ENCODE measurements around the gene SCD.

SCD gene

GRCh38 chr10:100340948-100341847 is 5.8 kb upstream of the SCD start:
- no peak for DNase-seq (ENCODE audit: low read depth in 2 of 2, low spot score in 1 of 2)

GRCh38 chr10:100341953-100342626 is 4.9 kb upstream of the SCD start:
- no peak for DNase-seq (ENCODE audit: low read depth in 2 of 2, low spot score in 1 of 2)

DNA sequence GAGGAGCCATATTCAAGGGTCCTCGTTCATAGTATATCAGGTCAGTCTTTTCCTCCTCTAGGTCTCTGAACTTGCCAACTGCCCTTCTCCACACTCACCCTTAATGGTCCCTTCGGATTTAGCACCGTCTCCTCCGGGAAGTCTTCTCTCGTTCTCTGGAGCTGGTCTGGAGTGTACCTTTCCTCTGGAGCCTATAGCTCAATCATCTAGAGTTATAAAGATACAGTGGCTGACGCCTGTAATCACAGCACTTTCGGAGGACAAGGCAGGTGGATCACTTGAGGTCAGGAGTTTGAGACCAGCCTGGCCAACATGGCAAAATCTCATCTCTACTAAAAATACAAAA is 4.4 kb upstream of the SCD start:
- DNase-seq (ENCODE audit: low read depth in 2 of 2, low spot score in 1 of 2): no peak

GRCh38 chr10:100344241-100344788 is 2.7 kb upstream of the SCD start:
- DNase-seq (ENCODE audit: low read depth in 2 of 2, low spot score in 1 of 2): no peak

DNA sequence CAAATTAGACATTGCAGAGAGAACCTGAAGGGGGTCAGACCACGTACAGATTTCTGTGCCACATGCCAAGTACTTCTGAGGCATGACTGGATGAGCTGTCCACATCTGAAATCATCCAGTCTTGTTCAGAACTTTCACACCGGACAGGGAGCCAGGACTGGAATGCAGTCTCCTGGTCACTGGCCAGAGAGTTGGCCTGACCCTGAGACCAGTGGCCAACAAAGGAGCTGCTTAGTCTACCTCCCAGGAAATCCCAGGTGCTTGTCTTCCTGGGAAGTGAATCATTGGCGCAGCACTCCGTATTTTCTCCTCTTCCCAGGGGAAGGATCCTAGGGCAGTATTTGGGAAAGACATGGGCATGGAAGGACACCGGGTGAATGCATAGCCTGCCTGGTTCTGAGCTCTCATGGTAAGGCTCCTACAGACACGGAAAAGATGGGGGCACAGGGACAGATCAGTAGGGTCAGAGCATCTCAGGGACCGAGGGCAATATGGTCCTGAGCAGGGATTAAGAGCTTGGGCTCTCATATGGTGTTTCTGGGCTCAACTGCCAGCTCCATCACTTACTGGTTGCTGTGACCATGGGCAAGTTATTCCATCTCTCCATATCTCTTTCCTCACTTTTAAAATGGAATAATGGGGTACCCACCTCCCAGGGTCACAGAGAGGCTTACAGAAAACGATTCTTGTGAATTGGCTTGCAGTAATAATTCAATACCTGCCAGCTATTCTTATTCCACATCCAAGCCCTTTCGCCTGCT is 1.3 kb upstream of the SCD start:
- no peak for DNase-seq (ENCODE audit: low read depth in 2 of 2, low spot score in 1 of 2)

DNA sequence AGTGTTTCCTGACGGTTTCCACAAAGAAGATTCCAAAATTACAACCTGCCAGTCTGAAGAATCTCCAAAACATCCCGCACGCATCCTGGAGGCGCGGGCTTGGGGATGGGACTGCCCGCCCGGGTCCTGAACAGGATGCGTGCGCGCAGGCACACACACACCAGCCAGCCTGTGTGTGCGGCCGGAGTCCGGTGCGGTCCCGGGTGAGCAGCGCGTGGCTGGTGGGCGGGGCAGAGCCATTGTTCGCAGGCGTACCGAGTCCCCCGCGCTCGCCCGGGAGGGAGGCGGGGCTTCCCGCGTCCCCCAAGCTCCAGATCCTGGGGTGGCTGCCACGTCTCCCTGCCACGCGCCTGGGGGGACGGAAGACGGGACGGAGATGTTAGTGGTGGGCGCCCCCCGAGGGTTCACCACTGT is 675 bp upstream of the SCD start:
- peak in 1 of 2 donors; percentile 25 for DNase-seq (ENCODE audit: low read depth in 2 of 2, low spot score in 1 of 2)

- no peak for DNase-seq (ENCODE audit: low read depth in 2 of 2, low spot score in 1 of 2)
Measured at GRCh38 chr10:100347568-100348195, 649 bp downstream of the SCD start.

DNA sequence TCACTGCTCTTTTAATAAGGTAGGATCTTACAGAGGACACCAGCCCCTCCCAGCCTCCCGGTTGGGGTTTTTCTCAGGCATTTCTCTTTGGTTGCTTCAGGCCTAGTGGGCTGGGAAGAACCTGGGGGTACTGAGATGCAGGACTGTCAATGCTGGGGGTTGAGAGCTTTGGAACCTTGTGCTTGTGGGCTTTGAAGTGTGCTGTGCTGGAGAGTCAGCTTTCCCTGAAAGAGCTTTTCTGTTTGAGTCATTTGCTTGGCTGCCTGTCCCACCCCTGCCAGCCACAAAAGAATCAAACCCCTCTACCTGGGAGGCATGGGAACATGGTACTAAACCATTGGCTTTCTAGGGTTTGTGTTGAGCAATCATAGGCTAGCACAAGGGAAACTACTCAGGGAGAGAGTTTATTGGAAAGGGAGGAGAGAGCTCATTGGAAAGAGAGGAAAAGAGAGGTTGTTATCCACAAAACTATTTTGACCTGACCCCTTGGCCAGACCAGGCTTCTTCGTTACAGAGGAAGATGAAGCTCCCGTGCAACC is 1.4 kb downstream of the SCD start:
- DNase-seq (ENCODE audit: low read depth in 2 of 2, low spot score in 1 of 2): no peak

DNA sequence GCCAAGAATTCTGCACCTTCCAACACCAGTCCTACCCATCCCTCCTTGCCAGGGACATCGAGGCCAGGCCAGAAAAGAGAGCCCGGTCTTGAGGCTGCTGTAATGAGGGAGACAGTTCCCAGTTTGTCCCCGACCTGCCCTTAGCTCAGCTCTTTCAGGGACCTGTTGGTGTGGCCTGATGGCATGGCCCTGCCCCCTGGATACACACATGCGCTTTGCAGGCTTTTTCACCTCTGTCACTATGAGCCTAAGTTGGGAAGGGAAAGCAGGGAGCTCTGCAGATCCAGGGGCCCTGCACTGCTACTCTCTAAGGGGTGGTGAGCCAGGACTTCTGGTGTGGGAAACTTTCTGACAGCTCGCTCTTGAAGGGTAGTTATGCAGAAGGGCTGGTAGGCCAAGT is 2.1 kb downstream of the SCD start:
- no peak for DNase-seq (ENCODE audit: low read depth in 2 of 2, low spot score in 1 of 2)

DNA sequence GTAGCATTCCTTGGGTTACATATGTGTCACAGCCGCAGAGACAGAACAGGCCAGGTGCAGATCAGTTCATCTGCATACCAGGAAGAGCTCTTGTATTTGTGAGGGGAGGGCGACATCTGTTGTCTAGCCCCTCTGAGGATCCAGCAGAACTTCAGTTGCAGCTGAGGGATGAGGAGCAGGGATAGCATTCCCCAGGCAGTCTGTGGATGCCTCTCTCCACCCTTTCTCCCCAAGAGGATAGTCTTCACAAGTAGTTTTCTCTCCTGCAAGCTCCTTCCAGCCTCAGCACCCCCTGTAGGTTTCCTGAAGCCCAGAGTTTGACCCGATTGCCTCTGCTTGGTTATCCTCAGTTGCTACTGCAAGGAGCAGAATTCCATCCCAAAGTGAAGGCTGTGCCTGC is 2.6 kb downstream of the SCD start:
- DNase-seq (ENCODE audit: low read depth in 2 of 2, low spot score in 1 of 2): no peak

DNA sequence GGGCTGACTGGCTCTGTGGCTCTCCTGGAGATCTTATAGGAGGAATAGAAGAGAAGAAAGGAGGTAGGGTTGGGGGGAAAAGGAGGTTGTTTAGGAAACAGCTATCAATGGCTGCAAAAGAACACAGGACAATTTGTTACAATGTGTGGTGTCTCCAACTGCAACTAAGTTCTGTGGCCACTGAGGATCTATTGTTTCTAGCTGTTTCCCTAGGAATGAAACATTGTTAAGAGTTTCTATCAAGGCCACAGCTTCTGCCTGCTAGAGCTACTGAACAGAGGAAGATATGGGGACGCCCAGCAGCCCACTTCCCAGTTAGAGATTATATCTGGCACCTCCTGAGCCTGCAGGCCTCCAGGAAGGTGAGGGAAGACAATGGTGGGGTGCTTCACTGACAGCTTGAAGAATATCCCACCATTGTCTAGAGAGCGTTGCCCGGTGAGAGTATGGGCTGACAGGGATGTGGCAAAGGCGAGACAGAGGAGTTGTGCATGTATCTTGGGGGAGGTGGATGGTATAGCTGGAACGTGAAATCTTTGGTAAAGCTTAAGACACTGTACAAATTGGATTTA is 4.0 kb downstream of the SCD start:
- no peak for DNase-seq (ENCODE audit: low read depth in 2 of 2, low spot score in 1 of 2)

DNA sequence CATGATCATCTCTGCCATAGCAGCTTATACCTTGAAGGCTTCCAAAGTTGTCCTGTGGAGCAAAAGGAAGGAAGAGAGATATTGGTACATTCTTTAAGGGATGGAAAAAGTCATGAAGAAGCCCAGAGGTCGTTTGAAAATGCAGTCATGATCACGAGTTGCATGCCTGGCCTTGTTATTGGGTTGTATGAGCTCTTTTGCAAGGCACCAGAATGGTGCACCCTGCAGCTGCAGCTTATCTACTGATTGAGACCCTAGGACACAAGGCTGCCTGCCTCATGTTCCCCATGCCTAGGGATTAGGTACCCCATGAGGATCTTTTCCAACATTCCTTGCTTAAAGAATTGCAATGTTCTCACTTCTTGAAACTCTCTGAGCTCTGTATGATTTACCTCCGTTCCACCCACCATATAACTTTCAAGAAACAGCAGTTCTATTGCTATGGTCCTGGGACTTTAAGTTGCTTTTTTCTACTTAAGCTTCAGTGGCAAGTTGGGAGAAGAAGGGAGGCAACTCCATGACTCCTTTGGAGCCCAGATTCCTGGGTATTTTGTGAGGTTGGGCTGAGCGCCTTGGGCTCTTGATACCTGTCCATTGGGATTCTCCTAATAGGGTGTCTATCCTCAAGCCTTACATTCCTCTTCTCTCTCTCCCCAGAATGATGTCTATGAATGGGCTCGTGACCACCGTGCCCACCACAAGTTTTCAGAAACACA is 6.9 kb downstream of the SCD start:
- no peak for DNase-seq (ENCODE audit: low read depth in 2 of 2, low spot score in 1 of 2)

GRCh38 chr10:100355086-100355485 is 8.1 kb downstream of the SCD start:
- DNase-seq (ENCODE audit: low read depth in 2 of 2, low spot score in 1 of 2): no peak

GRCh38 chr10:100356067-100357017 is 9.3 kb downstream of the SCD start:
- DNase-seq (ENCODE audit: low read depth in 2 of 2, low spot score in 1 of 2): no peak

- DNase-seq (ENCODE audit: low read depth in 2 of 2, low spot score in 1 of 2): no peak
Measured at GRCh38 chr10:100357059-100357858, 10.2 kb downstream of the SCD start.

DNA sequence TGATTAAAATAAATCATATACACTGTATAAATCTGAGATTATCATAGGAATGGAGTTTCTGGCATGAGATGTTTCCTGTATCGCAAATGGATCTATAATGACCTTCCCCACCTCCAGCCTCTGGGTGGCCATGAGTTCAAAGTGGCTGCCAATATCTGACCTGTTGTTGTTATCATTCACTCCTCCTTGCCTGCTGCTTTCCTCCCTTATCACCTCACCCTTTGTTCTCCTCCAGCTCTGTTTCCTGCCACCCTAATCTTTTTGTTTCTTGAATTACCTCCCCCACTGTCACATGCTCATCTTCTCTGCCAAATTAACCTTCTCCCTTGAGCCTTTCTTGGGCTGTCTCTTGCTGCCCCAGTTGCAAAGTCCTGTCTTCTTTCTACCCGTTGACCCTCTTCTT is 12.0 kb downstream of the SCD start:
- DNase-seq (ENCODE audit: low read depth in 2 of 2, low spot score in 1 of 2): no peak

DNA sequence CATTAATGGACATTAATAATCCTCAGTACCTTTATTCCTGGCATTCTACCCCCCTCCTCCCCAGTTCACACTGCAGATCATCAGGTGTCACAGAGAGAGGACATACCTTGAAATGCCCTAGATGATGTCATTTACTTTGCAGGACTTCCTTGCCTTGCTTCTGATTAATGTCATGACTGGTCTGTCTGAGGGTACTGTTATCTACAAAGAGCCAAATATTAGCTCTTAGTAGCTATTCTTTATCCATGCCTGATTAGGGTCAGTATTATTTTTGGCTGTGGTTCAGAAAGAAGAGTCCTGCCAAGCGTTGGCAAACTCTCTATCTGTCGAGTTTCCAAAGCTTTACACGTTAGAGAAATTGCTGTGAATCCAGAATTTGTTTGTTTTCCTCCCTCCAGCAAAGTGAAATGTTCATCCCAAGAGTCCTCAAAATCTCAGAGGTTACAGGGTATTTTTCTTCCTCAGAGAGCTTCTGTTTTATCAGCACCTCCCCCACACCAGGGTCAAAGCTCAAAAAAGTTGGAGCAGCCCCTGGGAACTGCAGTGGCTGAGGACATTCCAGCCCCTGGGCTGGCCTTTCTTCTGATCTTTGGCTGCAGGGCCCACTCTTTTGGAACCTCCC is 12.6 kb downstream of the SCD start:
- DNase-seq (ENCODE audit: low read depth in 2 of 2, low spot score in 1 of 2): no peak

- no peak for DNase-seq (ENCODE audit: low read depth in 2 of 2, low spot score in 1 of 2)
Measured at GRCh38 chr10:100360234-100360633, 13.2 kb downstream of the SCD start.
